Hepatic stellate cell (primary cell): ENCODE measurements around the gene SERPINE1.
A peak's percentile ranks its signal among the peaks of the same experiment; 100 is the strongest.
"Not testable (repeated sequence)": the region's sequence is repeated elsewhere in the genome, so short reads cannot be mapped to it uniquely, and the experiment has no call there.

Experiments used
- DNase-seq: peaks from one replicate; pipeline ENCODE4 v3.0.0; 2011; ENCODE audit warnings: low spot score

The SERPINE1 gene

GRCh38 chr7:101102026-101102425 lies 24.9 kb upstream of the SERPINE1 start:
- DNase-seq: no peak

- not testable (repeated sequence) for DNase-seq
These were observed 23.2 kb upstream of the SERPINE1 start for GRCh38 chr7:101103701-101104100.

GRCh38 chr7:101104193-101104713 lies 22.7 kb upstream of the SERPINE1 start:
- DNase-seq: no peak

- DNase-seq: no peak
These were observed 22.1 kb upstream of the SERPINE1 start for GRCh38 chr7:101104799-101105198.

DNA sequence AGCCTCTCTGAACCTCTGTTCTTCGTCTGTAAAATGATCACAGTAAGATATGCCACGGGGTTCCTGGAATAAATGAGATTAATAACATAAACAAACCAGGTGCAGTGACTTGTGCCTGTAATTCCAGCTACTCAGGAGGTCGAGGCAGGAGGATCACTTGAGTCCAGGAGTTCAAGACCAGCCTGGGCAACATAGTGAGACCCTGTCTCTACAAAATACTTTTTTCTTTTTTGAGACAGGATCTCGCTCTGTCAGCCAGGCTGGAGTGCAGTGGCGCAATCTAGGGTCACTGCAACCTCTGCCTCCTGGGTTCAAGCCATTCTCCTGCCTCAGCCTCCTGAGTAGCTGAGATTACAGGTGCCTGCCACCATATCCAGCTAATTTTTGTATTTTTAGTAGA lies 21.7 kb upstream of the SERPINE1 start:
- DNase-seq: not testable (repeated sequence)

DNA sequence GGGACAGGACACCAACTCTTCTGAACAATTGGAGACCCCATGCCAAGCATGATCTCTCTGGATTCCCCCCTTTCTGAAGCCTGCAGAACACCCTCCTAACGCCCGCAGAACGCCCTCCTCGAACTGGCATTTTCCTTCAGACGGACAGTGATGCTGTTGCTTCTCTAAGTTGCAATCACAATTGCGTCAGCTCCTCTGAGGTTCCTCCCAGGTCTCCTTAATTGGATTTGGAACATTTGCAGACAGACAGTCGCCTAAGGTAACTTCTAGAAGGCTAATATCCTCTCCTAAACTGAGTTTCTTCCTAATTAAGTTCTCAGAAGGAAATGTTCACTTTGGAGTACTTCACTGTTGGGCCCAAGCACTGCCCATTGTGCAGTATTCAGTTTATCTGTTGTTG lies 20.5 kb upstream of the SERPINE1 start:
- no peak for DNase-seq

- DNase-seq: no peak
These were observed 18.5 kb upstream of the SERPINE1 start for GRCh38 chr7:101108330-101108857.

- DNase-seq: no peak
These were observed 17.9 kb upstream of the SERPINE1 start for GRCh38 chr7:101108961-101109360.

DNA sequence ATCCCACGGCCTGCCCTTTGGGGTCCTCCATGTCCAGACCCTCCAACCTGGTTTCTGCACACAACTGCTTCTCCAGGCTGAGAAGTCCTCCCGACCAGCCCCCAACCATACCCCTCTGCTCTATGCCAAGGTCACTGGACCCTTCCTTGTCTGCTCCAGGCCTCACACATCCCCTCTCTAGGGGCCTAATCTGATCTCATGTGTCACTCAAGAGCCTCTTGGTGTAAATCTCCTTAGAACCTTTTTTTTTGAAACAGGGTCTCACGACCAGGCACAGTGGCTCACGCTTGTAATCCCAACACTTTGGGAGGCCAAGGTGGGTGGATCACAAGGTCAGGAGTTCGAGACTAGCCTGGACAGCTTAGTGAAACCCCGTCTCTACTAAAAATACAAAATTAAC lies 17.5 kb upstream of the SERPINE1 start:
- DNase-seq: no peak

DNA sequence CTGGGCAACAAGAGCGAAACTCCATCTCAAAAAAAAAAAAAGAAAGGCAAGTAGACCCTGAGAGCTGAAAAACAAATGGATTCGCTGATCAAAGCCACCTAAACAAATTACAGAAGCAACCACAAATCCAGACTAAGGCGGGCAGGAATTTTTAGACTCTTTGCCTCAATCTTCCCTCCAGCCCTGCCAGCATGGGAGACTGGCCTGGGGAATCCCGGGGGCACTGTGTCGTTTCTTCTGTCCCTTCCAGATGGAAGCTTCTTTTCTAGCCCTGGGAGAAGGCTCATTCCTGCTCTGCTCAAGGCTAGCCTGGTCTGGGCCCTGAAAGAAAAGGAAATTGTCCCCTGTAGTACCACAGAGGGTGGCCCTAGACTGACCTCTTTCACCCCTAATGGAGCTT lies 15.6 kb upstream of the SERPINE1 start:
- no peak for DNase-seq

- DNase-seq: no peak
These were observed 14.7 kb upstream of the SERPINE1 start for GRCh38 chr7:101112233-101112632.

- not testable (repeated sequence) for DNase-seq
These were observed 13.8 kb upstream of the SERPINE1 start for GRCh38 chr7:101113140-101113539.

DNA sequence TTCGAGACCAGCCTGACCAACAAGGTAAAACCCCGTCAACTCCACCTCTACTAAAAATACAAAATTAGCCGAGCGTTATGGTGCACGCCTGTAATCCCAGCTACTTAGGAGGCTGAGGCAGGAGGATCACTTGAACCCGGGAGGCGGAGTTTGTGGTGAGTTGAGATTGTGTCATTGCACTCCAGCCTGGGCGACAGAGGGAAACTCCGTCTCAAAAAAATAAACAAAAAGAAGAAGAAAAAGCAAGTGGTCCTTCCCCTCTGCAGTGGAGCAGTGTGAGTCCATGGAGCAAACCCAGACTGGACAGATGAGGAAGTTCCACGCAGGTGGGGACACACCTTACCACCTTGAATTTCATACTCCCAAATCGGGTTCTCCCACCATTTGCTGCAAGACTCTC lies 13.1 kb upstream of the SERPINE1 start:
- no peak for DNase-seq

DNA sequence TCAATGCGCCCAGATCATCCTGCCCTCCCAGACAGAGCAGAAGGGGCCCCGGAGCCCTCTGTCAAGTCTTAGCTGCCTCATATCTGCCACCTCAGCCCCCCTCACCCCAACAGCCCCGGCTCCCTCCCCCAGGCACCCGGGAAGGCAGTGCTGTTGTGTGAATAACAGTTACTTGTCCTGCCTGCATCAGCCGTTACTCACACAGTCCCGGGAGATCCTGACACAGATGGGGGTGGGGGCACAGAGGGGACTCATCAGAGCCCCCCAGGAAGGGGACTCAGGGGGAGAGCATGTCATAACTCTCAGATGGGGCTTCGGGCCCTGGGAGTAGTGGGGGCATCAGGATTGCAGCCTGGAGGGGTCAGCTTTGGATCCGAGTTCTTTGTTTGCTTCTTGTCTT lies 12.4 kb upstream of the SERPINE1 start:
- no peak for DNase-seq

- no peak for DNase-seq
These were observed 11.7 kb upstream of the SERPINE1 start for GRCh38 chr7:101115215-101115614.

DNA sequence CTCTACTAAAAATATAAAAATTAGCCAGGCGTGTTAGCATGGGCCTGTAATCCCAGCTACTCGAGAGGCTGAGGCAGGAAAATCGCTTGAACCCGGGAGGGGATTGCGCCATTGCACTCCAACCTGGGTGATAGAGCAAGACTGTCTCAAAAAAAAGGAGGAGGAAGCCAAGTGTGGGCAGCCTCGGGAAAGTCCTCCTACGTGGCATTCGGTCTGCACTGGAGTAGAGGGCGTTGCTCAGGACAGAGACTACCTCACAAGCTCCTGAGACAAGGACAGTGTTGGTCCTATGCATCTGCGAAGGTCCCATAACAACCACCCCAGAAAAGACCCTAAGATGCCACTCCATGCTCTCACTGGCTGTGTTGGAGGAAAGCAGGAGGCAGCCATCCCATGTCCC lies 10.0 kb upstream of the SERPINE1 start:
- no peak for DNase-seq

DNA sequence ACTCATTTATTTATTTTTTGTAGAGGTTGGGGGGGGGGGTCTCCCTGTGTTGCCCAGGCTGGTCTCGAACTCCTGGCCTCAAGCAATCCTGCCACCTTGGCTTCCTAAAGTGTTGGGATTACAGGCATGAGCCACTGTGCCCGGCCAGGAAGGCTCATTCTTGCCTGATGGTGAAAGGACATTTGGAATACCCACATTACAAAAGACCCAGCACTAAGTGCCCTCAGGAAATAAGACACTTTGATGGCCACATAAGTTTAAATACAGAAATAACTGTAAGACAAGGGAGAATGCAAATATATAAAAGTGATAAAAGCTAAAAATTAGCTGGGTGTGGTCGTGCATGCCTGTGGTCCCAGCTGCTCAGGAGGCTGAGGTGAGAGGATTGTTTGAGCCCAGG lies 8.0 kb upstream of the SERPINE1 start:
- DNase-seq: no peak

GRCh38 chr7:101119876-101120275 lies 7.0 kb upstream of the SERPINE1 start:
- DNase-seq: no peak

- no peak for DNase-seq
These were observed 6.6 kb upstream of the SERPINE1 start for GRCh38 chr7:101120315-101120714.

DNA sequence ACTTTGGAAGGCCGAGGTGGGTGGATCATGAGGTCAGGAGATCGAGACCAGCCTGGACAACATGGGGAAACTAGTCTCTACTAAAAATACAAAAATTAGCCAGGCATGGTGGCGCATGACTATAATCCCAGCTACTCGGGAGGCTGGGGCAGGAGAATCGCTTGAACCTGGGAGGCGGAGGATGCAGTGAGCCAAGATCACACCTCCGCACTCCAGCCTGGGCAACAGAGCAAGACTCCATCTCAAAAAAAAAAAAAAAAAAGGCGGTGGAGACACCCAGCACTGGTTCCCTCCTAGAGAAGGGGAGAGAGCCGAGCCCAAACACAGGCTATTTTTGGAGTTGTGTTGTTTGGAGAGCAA lies 5.3 kb upstream of the SERPINE1 start:
- not testable (repeated sequence) for DNase-seq

DNA sequence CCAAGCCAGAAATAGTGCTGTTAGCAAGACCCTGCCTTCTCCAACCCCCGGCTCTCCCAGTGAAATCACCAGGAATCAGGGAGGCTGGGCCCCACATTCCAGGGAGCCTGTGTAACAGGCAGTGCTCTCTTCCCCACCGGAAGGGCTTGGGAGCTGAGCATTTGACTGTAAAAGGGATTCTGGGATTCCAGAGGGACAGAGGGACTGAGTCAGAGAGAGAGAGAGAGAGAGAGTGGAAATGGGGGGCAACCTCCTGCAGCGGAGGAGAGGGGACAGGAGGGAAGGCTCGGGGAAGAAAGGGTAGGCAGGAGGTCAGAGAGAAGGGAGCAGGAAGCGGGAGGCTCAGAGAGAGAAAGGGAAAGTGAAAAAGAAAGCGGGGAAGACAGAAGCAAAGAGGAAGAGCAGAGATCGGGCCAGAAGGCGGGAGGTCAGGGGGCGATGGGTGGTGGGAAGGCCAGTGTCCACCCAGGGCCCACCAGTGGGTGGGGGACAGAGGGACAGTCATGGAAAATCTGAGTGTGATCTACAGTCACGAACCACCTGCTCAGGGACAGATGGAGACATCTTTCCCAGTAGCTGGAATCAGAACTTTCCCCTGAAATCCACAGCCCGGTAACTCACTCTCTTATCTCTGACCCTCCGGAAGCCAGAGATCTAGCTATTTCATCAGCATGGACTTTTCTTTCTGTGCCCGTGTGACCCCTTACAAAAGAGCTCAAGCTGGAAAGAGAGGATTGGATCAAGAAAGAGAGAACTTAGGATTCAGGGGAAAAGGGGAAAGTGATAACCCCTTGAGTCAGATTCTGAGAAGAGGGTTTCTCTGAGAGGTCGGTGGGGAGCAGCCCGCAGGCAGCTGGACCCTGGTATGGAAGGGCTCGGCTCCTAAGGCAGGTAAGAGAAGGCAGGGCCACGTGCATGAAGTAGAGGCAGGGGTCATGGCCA lies 4.6 kb upstream of the SERPINE1 start:
- peak; percentile 89 for DNase-seq

DNA sequence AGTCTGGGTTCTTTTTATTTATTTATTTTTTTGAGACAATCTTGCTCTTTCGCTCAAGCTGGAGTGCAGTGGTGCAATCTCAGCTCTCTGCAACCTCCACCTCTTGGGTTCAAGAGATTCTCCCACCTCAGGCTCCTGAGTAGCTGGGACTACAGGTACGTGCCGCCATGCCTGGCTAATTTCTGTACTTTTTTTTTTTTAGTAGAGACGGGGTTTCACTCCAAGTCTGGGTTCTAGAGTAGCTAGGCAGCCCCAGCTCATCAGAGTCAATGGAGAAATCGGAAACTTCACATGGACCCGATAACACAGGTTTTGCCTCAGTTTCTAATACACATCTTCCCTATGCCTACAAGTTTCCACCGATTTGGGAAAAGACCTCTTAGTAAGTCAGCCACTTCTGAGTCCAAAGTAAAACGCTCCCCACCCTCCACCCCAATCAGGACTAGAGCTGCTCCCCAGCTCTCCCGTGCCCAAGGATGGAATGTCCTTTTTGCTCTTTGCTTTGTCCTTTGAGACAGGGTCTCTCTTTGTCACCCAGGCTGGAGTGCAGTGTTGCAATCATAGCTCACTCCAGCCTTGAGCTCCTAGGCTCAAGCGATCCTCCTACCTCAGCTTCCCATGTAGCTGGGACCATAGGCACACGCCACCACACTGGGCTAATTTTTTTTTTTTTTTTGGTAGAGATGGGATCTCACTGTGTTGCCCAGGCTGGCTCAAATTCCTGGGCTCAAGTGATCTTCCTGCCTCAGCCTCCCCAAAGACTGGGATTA lies 3.8 kb upstream of the SERPINE1 start:
- no peak for DNase-seq

DNA sequence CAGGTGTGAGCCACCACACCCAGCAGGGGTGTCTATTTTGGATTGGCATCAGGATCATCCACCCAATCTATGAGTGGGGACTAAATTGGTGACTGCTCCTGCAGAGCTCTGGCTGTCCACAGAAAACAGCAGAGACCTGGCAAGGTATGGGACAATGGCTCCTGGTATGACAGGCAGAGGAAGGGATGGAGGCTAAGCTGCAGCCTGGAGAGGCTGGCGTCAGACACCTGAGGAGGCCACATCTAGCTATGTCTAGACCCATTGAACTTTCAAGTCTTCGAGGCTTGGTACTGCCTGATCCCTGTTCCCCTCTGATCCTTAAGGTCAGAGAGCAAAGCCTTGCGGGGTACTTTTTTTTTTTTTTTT lies 3.2 kb upstream of the SERPINE1 start:
- DNase-seq: no peak
